Stomach (tissue), 9 donors: ENCODE measurements around the gene DCTN4. TPM values are rescaled to one million over a fixed set of nuclear protein-coding genes. Genes with fewer than 3 reads are reported as not detected.

Experiments
- DNase-seq, 2 donors: peaks; one replicate each; pipeline versions ENCODE4 v3.0.0 to v3.0.0-alpha.2; 2013 to 2019
- H3K27ac ChIP-seq, 5 donors: fragments of 200-600 bp in 4 of 5; sonication (generic) in 4 of 5; one replicate each; pipeline ENCODE4 v1.5.1; 2013 to 2019; ENCODE audit warnings: mild to moderate bottlenecking in 1 of 5, moderate library complexity in 1 of 5
- H3K27me3 ChIP-seq, 3 donors: fragments of 200-600 bp; sonication (generic); one replicate each; pipeline ENCODE4 v1.5.1; 2017 to 2019; ENCODE audit warnings: mixed run types in 1 of 3
- H3K36me3 ChIP-seq, 4 donors: fragments of 200-600 bp; sonication (generic); 1 replicate in 3 of 4; 2 replicates in 1 of 4; pipeline ENCODE4 v1.5.1; 2016 to 2019
- H3K4me1 ChIP-seq, 4 donors: fragments of 200-600 bp; sonication (generic); one replicate each; pipeline ENCODE4 v1.5.1; 2016 to 2019
- H3K4me3 ChIP-seq, 4 donors: fragments of 200-600 bp; sonication (generic) in 3 of 4; one replicate each; pipeline ENCODE4 v1.5.1; 2016 to 2019; ENCODE audit warnings: mild to moderate bottlenecking in 1 of 4
- H3K9me3 ChIP-seq, 4 donors: fragments of 200-600 bp; sonication (generic); one replicate each; pipeline ENCODE4 v1.5.1; 2016 to 2019
- CTCF ChIP-seq, 7 experiments: fragments of 450-650 bp in 4 of 7; fragments of 200-600 bp in 3 of 7; sonication (generic) in 3 of 7; IDR thresholded peaks; one replicate each; pipeline ENCODE4 v1.5.1; 2016 to 2019; ENCODE audit warnings: antibody characterized with exemption in 7 of 7, control low read depth in 2 of 7, mild to moderate bottlenecking in 1 of 7
- EP300 ChIP-seq: sonication (generic); formaldehyde crosslinking; IDR thresholded peaks from one replicate; pipeline ENCODE4 v1.6.1; 2017; ENCODE audit warnings: antibody characterized with exemption
- POLR2A ChIP-seq, 4 donors: fragments of 450-650 bp; IDR thresholded peaks; one replicate each; pipeline ENCODE4 v1.6.1; 2016; ENCODE audit warnings: antibody characterized with exemption in 4 of 4, control low read depth in 2 of 4, mild to moderate bottlenecking in 1 of 4, moderate library complexity in 1 of 4
- POLR2AphosphoS5 ChIP-seq, 3 donors: sonication (generic); formaldehyde crosslinking; IDR thresholded peaks; one replicate each; pipeline ENCODE4 v1.6.1; 2016; ENCODE audit warnings: antibody characterized with exemption in 3 of 3
- WGBS, 5 donors: extraction: QIAGEN DNeasy Blood & Tissue Kit in 3 of 5; methylation state at CpG; one replicate each; pipeline versions ENCODE4 v1.1.5 to v1.1.7; 2013 to 2018; 5-methylcytosine and 5-hydroxymethylcytosine counted together
- intact Hi-C: fragments of 100-400 bp; cut with DNase I; formaldehyde crosslinking; loops from one replicate; pipeline ENCODE4 v1.15.1; 2023; ENCODE audit warnings: low total_unique reads
- polyA plus RNA-seq, 3 donors: library from polyadenylated mRNA; stranded (reverse); fragments of 200-250 nt; gene quantifications; one replicate each; pipeline ENCODE4 v1.2.3, GENCODE V29; 2013
- total RNA-seq, 5 donors: library from RNA; depleted of rRNA; stranded (reverse); fragments of >200 nt; gene quantifications; one replicate each; pipeline versions ENCODE4 v1.1.0 to v1.2.3, GENCODE V29; 2014 to 2016
- donor health status: healthy with polysubstance abuse.
- donor health status: Bipolar disorder and iron deficiency.
- donor health status: healthy.

Gene DCTN4
- total and polyA plus RNA-seq, 8 donors: 16.1 to 113 (median 39.5) TPM

GRCh38 chr5:150780816-150781221, 22.0 kb upstream of the DCTN4 start:
- peaks cover 35 to 69% (median 62%) of the 10 kb centered on the region in 4 donors for H3K4me1 ChIP-seq
- no peaks in the 10 kb centered on the region for H3K36me3 ChIP-seq
- peak overlapping the region; percentile 16 to 82 (median 75) for H3K4me3 ChIP-seq
- no peaks in the 10 kb centered on the region for H3K9me3 ChIP-seq
- no peak for DNase-seq
- no peaks in the 10 kb centered on the region for H3K27me3 ChIP-seq
- H3K27ac ChIP-seq: peak overlapping the region; percentile 63 to 95 (median 93)
- TF ChIP-seq EP300 (no peak), CTCF (IDR thresholded peaks at IDR 0.05) (no peak), POLR2AphosphoS5 (IDR thresholded peaks at IDR 0.05) (no peak), POLR2A (IDR thresholded peaks at IDR 0.05) (no peak)
- 63 to 85% (median 80%) methylated on average over 5 of the region's 5 CpGs for WGBS, 5 donors
- intact Hi-C loops: no loop called here

- H3K36me3 ChIP-seq: no peaks in the 10 kb centered on the region
- no peaks in the 10 kb centered on the region for H3K9me3 ChIP-seq
- peaks cover 35 to 69% (median 59%) of the 10 kb centered on the region in 4 donors for H3K4me1 ChIP-seq
- H3K4me3 ChIP-seq: peak overlapping the region; percentile 71 to 82 (median 80)
- intact Hi-C loops: no loop called here
- H3K27ac ChIP-seq: peak overlapping the region; percentile 38 to 95 (median 93)
- TF ChIP-seq CTCF (IDR thresholded peaks at IDR 0.05): no peak
- TF ChIP-seq POLR2AphosphoS5 (IDR thresholded peaks at IDR 0.05): peak; percentile 70 to 85 (median 71)
- TF ChIP-seq EP300: peak; percentile 84
- TF ChIP-seq POLR2A (IDR thresholded peaks at IDR 0.05): no peak
- H3K27me3 ChIP-seq: no peaks in the 10 kb centered on the region
- peak; percentile 31 to 51 for DNase-seq
- whole genome bisulfite sequencing, 5 donors: 66 to 71% (median 67%) methylated on average over 6 of the region's 6 CpGs
These were observed 21.4 kb upstream of the DCTN4 start for GRCh38 chr5:150780187-150780692.

GRCh38 chr5:150779397-150780186, 20.8 kb upstream of the DCTN4 start:
- no peaks in the 10 kb centered on the region for H3K9me3 ChIP-seq
- 29 to 42% (median 41%) methylated on average over 12 to 13 of the region's 13 CpGs for WGBS, 5 donors
- no peak for DNase-seq
- H3K36me3 ChIP-seq: no peaks in the 10 kb centered on the region
- intact Hi-C loops: no loop called here
- H3K27ac ChIP-seq: peak overlapping the region; percentile 90 to 95 (median 93)
- TF ChIP-seq POLR2AphosphoS5 (IDR thresholded peaks at IDR 0.05) (no peak), EP300 (no peak), CTCF (IDR thresholded peaks at IDR 0.05) (peak in 1 of 7 experiments; percentile 4), POLR2A (IDR thresholded peaks at IDR 0.05) (no peak)
- H3K4me3 ChIP-seq: peak overlapping the region; percentile 71 to 82 (median 80)
- H3K27me3 ChIP-seq: no peaks in the 10 kb centered on the region
- H3K4me1 ChIP-seq: peaks cover 35 to 65% (median 59%) of the 10 kb centered on the region in 4 donors

GRCh38 chr5:150778517-150779396, 19.9 kb upstream of the DCTN4 start, which contains the start of gene SMIM3:
TSS of gene SMIM3 (plus strand) at chr5:150778757. CDS start at chr5:150795441, 16,684 bp downstream.
- 1 to 3% (median 2%) methylated on average over 33 to 59 of the region's 59 CpGs for WGBS, 5 donors
- Histone ChIP-seq H3K9me3 (no peaks in the 10 kb centered on the region), H3K4me3 (peak within 1 kb of the TSS; percentile 71 to 82 (median 80)), H3K4me1 (peaks cover 28 to 57% (median 53%) of the 10 kb centered on the region in 4 donors), H3K27me3 (no peaks in the 10 kb centered on the region), H3K36me3 (no peaks in the 10 kb centered on the region), H3K27ac (peak within 1 kb of the TSS; percentile 90 to 95 (median 93))
- intact Hi-C loops: no loop called here
- DNase-seq: peak; percentile 86 to 93
- TF ChIP-seq POLR2A (IDR thresholded peaks at IDR 0.05) (peak in 1 of 4 donors; percentile 52), POLR2AphosphoS5 (IDR thresholded peaks at IDR 0.05) (peak; percentile 9 to 83 (median 77)), EP300 (no peak), CTCF (IDR thresholded peaks at IDR 0.05) (peak in 3 of 7 experiments; percentile 7 to 33 (median 19))
